Activated CD8-positive, alpha-beta memory T cell treated with anti-CD3 and anti-CD28 coated beads for 24 hours (primary cell): Measurements from ENCODE around the gene TSPEAR.

Source experiments
- DNase-seq: peaks from one replicate; pipeline ENCODE4 v3.0.0-alpha.2; 2020

TSPEAR gene

DNA sequence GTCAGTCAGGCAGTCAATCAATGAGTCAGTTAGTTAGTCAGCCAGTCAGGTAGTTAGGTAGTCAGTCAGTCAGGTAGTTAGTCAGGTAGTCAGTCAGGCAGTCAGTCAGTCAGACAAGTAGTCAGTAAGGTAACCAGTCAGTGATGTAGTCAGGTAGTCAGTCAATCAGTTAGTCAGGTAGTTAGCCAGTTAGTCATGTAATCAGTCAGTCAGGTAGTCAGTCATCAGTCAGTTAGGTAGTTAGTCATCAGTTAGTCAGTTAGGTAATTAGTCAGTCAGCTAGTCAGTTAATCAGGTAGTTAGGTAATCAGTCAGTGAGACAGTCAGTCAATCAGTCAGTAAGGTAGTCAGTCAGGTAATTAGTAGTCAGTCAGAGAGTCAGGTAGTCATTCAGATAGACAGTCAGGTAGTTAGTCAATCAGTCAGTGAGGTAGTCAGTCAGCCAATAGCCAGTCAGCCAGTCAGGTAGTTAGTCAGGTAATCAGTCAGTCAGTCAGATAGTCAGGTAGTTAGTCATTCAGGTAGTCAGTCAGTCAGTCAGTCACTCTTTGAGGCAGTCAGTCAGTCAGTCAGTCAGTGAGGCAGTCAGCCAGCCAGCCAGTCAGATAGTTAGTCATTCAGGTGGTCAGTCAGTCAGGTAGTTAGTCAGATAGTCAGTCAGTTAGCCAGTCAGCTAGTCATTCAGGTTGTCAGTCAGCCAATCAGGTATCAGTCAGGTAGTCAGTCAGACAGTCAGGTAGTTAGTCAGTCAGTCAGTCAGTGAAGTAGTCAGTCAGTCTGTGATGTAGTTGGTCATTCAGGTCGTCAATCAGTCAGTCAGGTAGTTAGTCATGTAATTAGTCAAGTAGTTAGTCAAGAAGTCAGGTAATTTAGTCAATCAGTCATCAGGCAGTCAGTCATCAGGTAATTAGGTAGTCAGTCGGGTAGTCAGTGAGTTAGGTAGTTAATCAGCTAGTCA lies 186.7 kb downstream of the TSPEAR start:
- no peak for DNase-seq

DNA sequence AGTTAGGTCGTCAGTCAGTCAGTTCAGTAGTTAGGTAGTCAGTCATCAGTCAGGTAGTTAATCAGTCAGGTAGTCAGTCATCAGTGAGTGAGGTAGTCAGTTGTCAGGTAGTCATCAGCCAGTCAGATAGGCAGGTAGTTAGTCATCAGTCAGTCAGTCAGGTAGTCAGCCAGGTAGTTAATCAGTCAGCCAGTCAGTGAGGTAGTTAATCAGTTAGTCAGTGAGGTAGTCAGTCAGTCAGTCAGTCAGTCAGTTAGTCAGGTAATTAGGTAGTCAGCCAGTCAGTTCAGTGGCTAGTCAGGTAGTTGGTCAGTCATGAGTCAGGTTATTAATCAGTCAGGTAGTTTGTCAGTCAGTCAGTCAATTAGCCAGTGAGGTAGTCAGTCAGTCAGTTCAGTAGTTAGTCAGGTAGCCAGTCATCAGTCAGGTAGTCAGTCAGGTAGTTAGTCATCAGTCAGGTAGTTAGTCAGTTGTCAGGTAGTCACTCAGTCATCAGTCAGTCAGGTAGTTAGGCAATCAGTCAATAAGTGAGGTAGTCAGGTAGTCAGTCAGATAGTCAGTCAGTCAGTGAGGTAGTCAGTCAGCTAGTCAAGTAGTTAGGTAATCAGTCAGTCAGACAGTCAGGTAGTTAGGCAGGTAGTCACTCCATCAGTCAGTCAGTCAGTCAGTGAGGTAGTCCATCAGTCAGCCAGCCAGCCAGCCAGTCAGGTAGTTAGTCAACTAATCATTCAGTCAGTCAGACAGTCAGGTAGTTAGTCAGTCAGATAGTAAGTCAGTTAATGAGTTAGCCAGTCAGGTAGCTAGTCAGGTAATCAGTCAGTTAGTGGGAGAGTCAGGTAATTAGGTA lies 187.6 kb downstream of the TSPEAR start:
- DNase-seq: no peak

DNA sequence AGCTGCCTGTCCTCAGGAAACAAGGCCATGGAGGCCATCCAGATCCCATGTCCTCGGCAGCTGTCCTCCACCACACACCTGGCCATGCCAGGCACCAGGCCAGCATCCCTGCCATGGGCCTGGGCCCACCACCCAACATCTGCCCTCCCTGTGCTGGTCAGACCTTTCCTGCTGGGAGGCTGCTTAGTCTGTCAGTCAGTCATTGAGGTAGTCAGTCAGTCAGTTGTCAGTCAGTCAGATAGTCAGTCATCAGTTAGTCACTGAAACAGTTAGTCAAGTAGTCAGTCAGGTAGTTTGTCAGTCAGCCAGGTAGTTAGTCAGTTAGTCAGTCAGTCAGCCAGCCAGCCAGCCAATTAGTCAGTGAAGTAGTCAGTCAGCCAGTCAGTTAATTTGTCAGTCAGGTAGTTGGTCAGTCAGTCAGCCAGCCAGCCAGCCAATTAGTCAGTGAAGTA lies 188.6 kb downstream of the TSPEAR start:
- DNase-seq: no peak

DNA sequence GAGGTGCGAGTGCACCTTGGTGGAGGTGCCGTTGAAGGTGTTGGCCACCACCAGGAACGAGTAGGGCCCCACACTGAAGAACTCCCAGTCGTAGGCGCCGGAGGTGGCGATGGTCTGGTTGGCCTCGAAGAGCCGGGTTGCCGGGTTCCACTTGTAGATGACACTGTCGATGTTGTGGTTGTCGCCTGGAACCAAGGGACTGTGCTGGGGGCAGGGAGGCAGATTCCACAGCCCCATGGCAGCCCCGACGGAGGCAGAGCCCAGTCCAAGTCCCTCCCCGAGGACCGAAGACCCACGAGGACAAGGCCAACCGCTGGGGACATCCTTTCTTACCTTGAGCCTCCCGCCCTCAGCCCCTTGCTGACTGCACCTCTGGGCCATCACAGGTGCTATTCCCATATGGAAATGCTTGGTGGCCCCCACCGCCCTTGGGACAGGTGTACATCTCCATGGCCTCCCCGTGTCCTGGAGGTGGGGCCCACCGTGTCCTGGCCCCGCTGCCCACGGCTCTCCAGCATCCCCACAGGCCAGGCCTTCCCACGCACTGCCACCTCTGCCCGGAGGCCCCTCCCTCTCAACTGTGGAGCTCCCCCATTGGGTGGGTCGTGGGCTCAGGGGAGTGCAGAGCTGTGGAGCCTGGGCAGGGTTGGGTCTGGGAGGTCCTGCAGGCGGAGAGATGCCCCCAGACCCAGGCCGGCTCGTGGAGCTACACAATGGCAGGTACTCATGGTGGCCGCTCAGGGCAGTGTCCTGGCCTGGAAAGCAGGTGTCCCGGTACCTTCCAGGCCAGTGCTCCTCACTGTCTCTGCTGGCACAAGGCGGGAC lies 189.2 kb downstream of the TSPEAR start:
- no peak for DNase-seq

DNA sequence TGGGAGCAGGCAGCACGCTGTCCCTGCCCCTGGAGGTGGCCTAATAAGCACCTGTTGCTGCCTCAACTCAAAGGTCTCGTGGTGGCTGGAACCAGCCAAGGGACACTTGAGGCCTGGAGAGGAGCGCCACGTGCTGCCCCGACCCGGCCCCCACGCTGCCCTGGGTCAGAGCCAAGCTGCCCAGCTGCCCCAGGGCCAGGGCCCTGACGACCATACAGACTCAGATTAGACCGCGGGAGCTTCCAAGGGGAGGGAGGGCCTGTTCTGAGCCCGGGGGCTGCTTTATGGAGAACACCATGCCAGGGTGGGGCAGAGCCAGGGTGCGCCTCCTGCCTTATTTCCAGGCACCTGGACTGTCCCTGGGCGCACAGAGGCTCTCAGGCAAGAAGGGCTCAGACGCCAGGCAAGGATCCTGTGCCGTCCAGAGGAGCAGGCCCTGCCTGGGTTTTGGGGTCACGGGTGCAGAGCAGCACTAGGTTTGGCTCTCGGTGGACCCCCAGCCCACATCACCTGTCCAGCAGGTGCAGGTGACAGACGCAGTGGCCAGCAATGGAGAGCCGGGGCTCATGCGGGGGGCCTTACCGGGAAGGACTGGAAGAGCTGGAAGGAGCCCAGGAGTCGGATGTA lies 190.0 kb downstream of the TSPEAR start:
- no peak for DNase-seq

DNA sequence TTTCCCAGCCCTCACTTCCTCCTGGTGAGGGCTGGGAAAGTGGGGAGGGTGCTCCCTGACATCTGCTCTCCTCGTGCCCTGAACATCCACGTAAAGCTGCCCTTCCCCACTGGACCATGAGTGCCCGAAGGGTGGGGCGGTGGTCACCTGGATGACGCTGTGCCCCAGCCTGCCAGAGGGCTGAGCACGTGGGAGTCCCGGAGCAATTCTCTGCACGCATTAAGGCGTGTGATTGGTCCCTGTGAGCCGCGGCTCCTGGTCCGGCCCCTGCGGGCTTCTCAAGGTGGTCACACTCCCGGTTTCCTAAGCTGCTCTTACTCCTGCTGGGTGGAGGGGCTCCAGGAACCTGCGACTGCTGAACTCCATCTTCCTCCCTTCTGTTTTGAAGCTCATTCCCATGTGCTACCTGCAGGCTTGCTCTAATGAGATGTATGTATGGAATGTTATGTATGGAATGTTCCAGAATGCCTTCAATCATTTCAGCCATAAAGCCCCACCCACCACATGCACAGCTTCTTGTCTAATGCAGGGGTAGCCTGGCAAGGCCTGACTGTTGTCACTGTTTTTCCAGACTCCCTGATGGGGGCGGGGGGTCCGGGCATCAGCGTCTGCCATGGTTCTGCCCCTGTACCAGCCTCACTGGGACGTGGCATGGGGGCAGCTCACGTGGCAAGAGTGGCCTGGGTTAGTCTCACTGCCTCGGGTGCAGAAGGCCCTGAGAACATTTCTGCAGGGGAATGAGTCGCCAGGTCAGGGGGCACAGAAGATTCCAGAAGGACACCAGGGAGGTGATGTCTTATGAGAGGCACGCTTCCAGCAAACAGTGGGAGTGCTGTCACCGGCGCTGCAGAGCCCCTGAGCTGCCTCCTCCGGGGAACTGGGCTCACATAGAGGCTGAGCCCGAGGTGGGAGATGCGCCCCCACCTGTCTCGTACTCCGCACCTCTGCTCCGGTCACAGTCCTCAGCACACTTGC lies 190.8 kb downstream of the TSPEAR start:
- DNase-seq: no peak

DNA sequence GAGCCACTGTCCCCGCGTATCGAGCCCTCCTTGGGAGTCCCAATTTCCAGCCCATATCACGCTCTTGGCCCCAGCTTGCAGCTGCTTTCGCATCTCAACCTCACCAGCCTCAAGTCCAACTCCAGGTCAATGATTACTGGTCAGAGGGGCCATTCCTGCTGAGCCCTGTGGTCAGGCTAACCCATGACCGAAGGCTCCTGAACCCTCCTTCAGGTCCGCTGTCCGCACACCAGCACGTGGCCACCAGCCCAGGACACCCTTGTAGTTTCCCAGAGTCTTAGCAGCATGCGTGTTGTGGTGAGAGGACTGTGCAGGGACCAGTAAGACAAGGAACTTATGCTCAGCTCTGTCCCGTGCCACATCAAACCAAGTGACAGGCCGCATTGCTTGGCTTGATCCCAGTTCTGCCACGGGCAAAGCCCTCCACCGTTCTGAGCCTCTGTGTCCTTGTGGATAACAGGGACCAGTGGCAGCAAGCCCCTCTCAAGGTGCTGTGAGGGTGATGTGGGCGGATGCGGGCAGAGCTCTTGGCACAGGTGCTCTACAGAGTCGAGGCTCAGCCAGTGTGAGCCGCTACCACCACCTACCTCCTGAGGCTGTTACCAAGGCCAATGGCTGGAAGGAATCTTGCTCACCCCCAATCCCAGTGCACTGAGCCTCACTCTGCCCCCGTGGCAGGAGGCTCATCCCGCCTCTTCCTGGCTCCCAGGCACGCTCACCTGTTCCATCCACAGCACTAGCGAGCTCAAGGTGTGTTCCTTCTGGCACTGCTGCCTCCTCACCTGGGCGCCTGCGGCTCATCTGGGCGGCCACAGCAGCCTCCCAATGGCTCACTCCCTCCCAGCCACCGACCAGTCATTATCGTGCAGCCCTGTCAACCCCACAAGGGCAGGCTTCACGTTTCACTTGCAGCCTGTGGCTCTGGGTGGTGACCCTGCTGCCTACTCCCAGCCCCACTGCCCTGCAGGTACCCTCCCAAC lies 191.7 kb downstream of the TSPEAR start:
- DNase-seq: no peak

DNA sequence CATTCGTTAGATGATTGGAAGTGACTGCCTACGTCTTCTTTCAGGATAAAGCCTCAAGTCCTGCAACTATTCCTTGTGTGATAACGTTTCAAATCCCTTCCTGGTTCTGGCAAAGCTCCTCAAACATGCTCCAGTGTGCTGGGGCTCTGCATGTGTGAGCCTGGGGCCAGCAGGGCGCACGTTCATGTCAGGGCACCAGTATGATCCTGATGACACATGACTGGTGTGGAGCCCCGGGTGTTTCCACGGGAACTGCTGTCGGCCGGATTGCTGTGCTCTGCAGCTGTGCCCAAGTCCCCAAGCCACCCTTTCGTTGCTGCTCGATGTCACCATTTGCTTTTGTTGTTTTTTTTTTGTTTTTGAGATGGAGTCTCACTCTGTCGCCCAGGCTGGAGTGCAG lies 192.7 kb downstream of the TSPEAR start:
- no peak for DNase-seq

DNA sequence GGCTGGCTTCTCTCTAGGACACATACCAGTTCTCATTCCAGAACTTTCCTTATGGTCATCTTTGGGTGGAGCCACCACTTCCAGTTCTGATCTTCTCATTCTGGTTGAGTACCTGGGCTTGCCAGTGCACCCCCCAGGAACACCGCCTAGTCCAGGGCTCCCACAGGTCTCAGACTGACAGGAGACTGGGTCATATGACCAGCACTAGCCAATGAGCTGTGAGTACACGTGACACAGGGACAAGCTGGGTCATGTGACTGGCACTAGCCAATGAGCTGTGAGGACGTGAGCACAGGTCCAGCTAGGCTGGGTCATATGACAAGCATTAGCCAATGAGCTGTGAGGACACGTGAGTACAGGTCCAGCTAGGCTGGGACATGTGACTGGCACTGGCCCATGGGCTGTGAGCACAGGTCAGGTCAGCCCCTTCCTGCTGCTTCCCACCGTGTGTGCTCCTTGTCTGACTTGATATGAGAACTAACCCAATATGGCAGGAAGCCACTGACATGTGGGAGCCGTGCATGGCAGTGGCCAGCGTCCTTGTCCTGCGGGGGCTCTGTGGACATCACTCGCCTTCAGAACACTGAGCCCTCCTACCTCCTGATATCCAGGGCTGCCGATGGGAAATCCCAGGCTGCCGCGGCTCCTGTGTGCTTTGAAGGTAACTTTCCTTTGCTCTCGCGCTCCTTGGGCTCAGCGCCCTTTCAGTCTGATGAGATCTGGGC lies 194.0 kb downstream of the TSPEAR start:
- DNase-seq: no peak

DNA sequence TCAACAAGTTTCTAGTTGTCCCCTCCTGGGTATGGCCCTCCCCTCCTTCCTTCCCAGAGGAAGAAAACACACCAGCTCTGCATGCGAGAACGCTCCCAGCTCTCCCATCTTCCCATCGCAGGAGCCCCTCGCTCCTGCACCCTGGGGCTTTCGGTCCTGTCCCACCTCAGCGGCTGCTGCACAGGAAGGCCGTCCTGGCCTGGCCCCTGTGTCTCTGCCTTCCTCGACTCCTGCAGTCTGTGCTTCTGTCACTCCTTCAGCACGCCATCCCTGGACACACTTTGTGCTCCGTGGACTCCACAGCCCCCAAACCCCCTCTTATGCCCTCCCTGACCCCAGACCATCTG lies 194.6 kb downstream of the TSPEAR start:
- DNase-seq: no peak

DNA sequence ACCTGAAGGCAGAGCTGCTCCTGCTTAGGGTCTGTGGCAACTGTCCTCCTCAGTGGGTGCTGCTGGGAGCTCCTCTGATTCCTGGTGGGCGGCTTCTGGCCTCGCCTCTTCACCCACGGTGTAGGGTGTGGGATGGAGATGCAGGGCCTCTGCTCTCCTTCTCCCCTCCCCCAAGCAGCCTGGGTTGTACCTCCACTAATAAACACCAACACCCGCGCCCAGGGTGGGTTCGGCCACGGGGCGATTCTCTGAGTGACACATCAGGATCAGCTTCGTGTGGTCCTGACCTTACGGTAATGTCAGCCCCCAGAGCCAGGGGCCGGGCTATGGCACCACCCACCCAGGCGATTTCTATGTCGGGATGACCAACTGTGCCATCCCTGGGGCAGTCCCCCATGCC lies 195.0 kb downstream of the TSPEAR start:
- DNase-seq: no peak

DNA sequence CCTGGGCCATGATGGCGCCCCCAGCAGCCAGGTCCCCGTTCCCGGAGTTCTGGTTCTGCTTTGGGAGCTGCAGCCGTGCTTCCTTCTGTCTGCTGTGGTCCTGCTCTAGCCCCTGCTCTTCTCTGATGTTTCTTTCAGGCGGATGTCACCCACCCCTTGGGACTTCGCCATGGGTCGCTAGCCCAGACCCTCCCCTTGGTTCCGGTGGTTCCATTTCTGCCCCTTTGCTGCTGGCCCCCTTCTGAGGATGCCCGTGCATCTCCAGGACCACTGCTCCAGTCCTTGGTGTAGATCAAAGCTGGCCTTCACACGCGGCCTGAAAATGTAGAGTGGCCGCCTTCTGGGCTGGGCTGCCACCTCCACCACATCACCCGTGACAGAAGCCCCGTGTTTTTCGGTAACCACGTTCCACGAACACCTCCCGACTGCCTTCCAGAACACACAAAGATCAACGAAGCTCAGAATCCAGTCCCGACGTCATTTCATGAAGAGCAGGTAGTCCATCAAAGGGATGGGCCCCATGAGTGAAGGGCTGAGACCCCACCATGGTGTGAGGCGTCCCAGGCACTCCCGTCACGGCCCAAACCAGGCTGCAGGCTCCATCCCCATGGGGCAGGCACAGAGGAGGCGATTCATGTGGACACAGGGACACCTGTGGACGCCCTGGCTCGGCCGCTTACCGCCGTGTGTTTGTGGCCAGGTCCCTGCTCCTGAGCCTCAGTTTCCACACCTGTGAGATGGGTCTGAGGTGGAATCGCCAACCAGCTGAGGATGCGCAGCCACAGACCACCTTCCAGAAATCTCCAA lies 195.8 kb downstream of the TSPEAR start:
- DNase-seq: no peak

DNA sequence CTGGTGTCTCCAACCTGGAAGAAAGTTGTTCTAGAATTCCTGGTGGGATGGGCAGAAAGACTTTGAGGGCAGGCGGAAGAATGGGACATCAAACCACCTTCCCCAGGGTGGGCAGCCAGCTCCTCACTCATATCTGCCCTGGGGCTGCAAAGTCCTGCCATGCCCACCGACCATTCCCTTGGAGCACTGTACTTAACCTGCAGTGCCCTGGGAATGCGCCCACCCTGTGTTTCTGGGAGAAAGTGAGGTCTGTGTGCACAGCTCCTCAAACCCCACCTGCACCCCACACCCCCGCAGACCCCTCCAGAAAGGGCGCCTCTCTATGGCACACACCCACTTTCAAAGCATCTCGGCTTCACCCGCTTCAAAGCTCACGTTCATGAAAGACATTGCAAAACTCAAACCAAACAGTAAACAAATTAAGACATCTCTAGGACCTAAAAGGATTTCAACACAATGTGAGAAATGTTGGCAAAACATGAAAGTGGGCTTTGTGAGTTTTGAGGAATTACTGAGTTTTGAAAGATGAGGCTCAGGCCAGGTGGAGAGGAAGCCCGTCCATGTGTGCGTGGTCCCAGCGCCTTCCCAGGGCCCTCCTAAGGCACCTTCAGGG lies 196.5 kb downstream of the TSPEAR start:
- DNase-seq: no peak

DNA sequence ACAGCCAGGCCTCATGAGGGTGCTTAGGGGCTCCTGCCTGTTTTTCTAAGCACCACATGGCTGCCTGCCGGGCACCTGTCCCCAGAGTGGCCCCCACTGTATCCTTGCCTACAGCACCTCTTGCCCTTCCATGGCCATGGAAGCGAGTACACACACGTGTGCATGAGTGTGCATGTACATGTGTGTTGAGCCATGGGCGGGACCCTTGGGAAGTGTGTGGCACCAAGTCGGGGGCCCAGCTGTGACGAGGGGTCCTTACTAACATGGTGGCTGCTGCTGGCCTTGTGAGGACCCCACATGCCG lies 197.2 kb downstream of the TSPEAR start:
- DNase-seq: no peak

DNA sequence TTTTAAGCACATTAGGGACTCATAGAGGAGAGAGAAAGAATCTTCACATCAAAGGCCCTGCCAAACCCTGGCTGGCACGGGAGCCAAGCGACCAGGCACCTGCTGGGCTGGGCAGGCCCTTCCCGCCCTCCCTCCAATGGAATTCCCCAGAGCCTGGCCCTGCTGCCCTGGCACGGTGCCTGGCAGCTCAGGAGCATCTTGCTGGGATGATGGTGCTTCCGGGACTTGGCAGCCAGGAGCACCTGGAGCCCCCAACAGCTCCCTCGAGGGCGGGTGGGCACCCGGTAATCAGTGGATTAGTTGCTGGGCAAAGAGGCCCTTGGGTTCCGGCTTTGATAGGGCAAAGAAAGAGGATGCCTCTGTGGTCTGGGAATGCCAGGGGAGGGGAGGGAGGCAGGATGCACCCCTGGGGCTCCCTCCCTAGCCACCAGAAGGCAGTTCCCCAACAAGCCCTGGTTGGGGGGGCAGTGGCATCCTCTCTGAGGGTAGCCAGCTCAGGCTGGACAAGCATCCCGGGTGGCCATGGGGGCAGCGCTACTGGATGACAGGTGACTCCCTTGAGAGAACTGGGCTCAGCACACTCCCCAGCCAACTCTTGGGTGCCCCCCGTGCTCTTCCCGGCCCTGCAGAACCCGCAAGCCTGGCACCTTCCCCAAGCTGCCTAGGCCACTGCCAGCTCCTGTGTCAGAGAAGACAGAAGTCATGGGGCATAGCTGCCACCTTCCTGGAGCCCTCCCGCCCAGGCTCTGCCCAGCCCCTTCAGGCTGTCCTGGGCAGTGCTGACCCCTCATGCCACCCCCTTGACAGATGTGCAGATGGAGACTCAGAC lies 197.8 kb downstream of the TSPEAR start:
- DNase-seq: no peak

DNA sequence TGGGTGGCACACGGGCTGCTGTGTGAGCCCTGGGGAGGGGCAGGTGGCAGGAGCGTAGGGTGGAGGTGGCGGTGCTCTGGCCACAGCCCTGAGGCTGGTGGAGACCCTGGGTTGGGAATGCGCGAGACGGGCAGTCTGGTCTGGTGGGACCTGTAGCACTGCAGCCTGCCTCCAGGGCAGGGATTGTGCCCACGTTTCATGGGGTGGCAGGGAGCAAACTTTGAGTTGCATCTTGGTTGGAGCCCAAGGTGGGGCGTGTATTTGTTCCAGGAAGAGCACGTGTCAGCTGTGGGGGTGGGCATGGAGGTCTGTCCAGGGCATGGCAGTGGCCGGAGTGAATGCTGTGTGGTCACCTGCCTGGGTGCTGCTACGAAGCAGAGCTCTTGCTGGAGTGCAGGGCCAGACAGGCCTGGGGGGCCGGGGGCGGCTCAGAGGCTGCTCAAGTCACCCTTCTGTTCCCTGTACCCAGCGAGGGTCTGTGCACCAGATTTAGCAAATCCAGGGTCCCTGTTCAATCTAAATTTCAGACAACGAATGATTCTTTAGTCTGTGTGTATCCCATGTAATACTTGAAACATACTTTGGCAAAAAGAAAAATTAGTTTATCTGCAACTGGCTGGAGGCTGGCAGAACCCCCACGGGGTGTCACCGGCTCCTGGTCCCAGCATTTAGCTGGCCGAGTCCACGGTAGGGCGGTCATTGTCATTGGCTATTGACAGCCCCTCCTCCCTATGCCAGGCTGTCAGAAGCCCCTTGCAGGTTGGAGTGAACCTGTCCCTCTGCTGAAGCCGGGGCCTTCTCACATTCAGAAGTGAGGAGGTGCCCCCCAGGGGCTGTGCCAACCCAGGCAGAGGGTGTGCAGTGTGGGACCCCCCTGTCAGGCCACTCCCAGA lies 198.6 kb downstream of the TSPEAR start:
- no peak for DNase-seq
